CD4-positive, alpha-beta T cell treated with Interleukin-15 for 1 hour (primary cell): ENCODE results near the gene DMXL2.
"Not testable (repeated sequence)": the region's sequence is repeated elsewhere in the genome, so short reads cannot be mapped to it uniquely, and the experiment has no call there.

Source experiments
- DNase-seq: peaks from one replicate; pipeline ENCODE4 v3.0.0-alpha.2; 2020

The DMXL2 gene

GRCh38 chr15:51576286-51576850 is 46.2 kb downstream of the DMXL2 start:
- no peak for DNase-seq

- DNase-seq = no peak
Observed at GRCh38 chr15:51575775-51576174, 46.8 kb downstream of the DMXL2 start.

- not testable (repeated sequence) for DNase-seq
Observed at GRCh38 chr15:51573352-51573751, 49.2 kb downstream of the DMXL2 start.

GRCh38 chr15:51568939-51569784 is 53.4 kb downstream of the DMXL2 start:
- DNase-seq = not testable (repeated sequence)

GRCh38 chr15:51561271-51561670 is 61.3 kb downstream of the DMXL2 start:
- DNase-seq = no peak

GRCh38 chr15:51558876-51559275 is 63.7 kb downstream of the DMXL2 start:
- DNase-seq = no peak

GRCh38 chr15:51558411-51558810 is 64.2 kb downstream of the DMXL2 start:
- DNase-seq = no peak

GRCh38 chr15:51550841-51551240 is 71.7 kb downstream of the DMXL2 start:
- no peak for DNase-seq

- DNase-seq = no peak
Observed at GRCh38 chr15:51547656-51548055, 74.9 kb downstream of the DMXL2 start.

- no peak for DNase-seq
Observed at GRCh38 chr15:51536965-51537574, 85.5 kb downstream of the DMXL2 start.

GRCh38 chr15:51533672-51534398 is 88.7 kb downstream of the DMXL2 start:
- DNase-seq = no peak

GRCh38 chr15:51526955-51527354 is 95.6 kb downstream of the DMXL2 start:
- DNase-seq = no peak

GRCh38 chr15:51524376-51524775 is 98.2 kb downstream of the DMXL2 start:
- no peak for DNase-seq

- no peak for DNase-seq
Observed at GRCh38 chr15:51516291-51516690, 106.3 kb downstream of the DMXL2 start.

GRCh38 chr15:51505251-51505650 is 117.3 kb downstream of the DMXL2 start:
- no peak for DNase-seq

- no peak for DNase-seq
Observed at GRCh38 chr15:51503003-51503402, 119.6 kb downstream of the DMXL2 start.

GRCh38 chr15:51499379-51499976 is 123.1 kb downstream of the DMXL2 start:
- no peak for DNase-seq

GRCh38 chr15:51497806-51498205 is 124.8 kb downstream of the DMXL2 start:
- DNase-seq = no peak

GRCh38 chr15:51496246-51496645 is 126.3 kb downstream of the DMXL2 start:
- no peak for DNase-seq

- DNase-seq = no peak
Observed at GRCh38 chr15:51494411-51495314, 127.9 kb downstream of the DMXL2 start.

GRCh38 chr15:51493892-51494291 is 128.7 kb downstream of the DMXL2 start:
- no peak for DNase-seq

GRCh38 chr15:51492528-51492927 is 130.0 kb downstream of the DMXL2 start:
- no peak for DNase-seq
